ENCODE results near the gene TMTC1.

Gene TMTC1

GRCh38 chr12:29517264-29517663 lies 266.5 kb downstream of the TMTC1 start:
- no peak for DNase-seq

DNA sequence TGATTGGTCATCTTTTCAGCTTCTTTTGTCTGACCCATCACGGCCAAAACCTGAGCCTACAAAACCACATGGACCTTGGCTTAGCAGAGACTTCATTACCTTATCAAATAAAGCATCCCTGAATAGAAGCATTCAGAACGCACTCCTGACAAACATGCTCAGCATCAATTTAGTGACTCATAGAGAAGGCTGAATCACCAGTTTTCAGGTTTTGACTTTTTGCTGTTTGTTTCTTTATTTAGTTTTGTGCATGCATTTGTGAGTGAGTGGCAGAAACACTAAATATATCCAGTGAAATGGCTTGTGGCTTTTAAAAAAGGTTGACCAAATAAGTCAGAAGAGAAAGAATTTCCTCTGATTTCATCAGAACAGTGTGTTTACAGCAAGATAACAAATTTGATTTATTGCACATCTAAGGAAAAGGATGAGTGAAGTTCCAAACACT lies 267.3 kb downstream of the TMTC1 start:
- no peak for DNase-seq

GRCh38 chr12:29510591-29511185 lies 273.1 kb downstream of the TMTC1 start:
- DNase-seq = no peak

- no peak for DNase-seq
Measured at GRCh38 chr12:29509503-29509902, 274.2 kb downstream of the TMTC1 start.

GRCh38 chr12:29508949-29509348 lies 274.8 kb downstream of the TMTC1 start:
- no peak for DNase-seq

- no peak for DNase-seq
Measured at GRCh38 chr12:29505122-29505521, 278.6 kb downstream of the TMTC1 start.

DNA sequence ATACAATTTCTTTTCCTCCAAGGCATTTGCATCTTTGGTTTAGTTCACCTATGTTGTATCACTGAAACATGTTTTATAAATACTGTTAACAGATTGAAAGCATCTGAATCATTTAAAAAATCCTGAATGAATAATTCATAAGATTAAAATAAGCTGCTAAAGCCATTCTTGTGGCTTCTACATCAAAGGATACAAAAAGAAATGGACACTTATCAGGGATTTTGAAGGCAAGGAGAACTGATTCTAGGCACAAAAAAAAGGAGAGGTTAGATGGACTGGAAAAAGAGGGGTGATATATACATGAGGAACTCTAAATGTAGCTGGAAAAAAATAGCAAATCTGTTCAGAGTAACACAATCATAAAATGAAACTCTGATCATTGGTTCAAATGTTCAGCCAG lies 280.5 kb downstream of the TMTC1 start:
- no peak for DNase-seq

GRCh38 chr12:29499235-29499634 lies 284.5 kb downstream of the TMTC1 start:
- no peak for DNase-seq

DNA sequence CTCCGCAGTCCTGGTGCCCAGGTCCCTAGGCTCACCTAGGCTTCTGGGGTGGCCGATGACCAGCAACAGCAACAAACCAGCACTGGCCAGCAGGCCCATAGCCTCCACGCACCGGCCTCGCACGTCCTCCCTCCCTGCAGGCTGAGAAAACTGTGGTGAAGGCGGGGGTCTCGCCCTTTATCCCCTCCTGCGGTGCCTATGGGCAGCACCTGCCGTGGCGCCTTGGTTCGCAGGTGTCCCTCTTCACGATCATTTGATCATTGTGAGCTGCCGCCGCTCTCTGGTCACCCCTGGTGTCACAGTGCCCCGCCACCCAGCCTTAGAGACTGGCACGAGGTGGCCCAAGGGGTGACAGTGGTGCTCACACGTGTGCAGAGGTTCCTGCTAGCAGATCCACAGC lies 286.2 kb downstream of the TMTC1 start, which contains the start of gene OVCH1:
Gene OVCH1, minus strand, starts transcription at position 99 of the 400 bp plus-strand sequence. Its CDS starts 0 bp downstream, at position 99.
- no peak for DNase-seq

GRCh38 chr12:29492891-29493290 lies 290.9 kb downstream of the TMTC1 start:
- DNase-seq = no peak

DNA sequence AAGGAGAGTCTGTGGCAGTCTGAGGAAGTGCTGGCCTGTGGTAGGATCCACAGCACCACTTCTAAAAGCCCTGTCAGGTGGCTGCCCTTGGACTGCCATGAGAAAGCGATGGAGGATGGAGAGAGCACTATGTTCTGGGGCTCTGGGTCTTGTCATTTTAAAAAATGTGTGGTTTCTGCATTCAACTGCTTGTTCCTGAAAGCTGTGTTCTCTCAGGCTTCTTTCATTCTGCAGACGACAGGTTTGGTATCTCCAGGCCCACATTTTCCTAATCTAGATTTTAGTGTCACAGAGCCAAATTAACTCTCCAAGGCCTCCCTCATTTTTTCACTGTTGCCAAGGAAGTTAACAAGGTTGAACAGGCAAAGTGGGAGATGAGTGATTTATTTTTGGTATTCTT lies 296.8 kb downstream of the TMTC1 start:
- no peak for DNase-seq

DNA sequence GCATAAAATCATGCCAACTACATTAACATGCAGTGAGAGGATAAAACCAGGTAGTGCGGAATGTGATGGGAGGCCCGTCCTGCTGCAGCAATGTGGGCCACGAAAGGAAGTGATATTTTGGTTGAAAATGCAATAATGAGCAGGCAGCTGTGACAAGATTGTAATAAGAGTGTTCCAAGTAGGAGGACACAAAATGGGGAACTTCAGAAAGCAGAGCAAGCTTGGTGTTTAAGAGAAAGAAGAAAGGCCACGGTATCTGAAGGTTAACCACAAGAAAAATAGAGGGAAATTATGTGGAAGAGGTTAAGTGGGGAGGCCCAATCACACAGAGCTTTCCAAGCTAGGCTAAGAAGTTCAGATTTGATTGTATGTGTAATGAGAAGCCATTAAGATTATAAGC lies 320.5 kb downstream of the TMTC1 start:
- no peak for DNase-seq

DNA sequence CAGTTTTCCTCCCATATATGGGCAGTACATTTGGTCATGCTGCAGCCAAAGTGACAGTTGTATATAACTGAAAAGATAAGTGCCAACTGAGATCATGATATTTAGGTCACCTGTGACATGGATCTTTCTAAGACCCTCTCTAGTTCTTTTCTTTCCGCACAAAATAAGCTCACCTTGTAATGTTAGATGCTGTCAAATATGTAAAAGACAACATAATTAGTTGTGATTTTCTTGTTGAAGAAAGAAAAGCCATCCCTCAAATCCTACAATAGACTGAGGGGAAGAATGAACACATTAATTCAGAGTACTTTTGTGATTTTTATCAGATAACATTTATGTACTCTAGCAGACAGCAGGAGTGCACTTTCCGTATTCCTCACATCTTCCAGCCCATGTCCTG lies 323.7 kb downstream of the TMTC1 start:
- no peak for DNase-seq

DNA sequence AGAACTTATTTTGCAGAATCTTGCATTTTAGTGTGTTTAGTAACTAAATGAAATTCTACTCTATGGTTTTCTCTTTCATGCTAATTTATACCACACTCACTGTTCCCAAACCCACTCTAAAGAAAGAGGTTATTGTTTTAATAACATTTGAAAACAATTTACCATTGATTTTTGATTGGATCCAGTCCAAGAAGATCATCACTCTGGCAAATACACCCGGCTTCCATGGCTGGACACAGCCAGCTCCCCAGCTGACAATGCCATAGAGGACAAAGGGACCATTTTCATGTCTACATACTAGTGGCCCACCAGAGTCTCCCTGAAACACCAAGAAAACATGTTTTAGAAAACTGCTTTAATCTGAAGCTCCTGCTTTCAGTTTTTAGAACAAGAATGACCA lies 328.7 kb downstream of the TMTC1 start:
- no peak for DNase-seq

DNA sequence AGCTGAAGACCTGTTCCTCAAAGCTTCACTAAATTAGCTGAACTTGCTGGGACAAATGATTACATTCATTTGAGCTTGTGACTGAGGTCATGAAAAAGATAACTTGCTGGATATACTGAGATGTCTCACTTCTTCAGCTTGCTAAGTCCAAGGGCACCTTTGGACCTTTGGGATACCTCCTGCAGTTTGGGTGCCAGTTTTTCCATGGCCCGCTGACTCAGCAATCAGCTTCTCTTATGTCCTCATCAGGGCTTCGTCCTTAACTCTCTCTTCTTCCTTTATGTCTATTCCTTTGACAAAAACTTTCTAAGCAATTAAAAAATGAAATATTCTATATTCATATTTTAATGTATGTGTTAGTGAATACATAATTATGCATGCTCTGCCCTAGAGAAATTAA lies 331.9 kb downstream of the TMTC1 start:
- no peak for DNase-seq
